Measurements from ENCODE around the gene ADTRP.
A peak's percentile ranks its signal among the peaks of the same experiment; 100 is the strongest.

ADTRP gene, protein sequence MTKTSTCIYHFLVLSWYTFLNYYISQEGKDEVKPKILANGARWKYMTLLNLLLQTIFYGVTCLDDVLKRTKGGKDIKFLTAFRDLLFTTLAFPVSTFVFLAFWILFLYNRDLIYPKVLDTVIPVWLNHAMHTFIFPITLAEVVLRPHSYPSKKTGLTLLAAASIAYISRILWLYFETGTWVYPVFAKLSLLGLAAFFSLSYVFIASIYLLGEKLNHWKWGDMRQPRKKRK

DNA sequence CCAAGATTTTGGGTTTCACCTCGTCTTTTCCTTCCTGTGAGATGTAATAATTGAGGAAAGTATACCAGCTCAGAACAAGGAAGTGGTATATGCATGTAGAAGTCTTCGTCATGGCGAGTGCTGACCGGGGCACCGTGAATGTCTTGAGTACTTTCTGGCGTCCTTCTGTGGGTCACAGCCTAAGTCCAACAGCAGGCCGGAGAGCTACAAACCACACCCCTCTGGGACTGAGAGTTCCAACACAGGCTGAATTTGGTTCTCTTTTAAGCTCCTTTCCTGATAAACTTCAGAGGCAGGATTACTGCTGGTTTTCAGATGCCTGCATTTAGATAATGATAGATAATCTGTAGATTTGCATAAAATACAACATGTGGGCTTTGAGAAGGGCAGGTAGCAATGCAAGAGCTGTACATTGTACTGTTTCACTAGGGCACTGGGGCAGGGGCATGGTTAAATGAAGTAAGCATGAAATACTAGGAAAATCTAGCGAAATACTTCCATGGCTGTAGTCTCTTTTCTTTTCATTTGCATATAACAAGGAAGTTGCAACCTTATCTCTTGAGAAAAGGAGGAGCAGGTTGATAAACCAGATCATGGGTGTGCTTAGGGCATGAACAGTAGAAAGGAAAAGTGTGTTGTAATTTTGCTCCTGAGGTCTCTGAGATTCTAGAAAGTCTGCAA is at the start of gene ADTRP:
Gene ADTRP (minus strand): TSS at position 156 of the 681 bp plus-strand sequence. CDS start 44 bp downstream, at position 112.
- DNase-seq, result no peak

DNA sequence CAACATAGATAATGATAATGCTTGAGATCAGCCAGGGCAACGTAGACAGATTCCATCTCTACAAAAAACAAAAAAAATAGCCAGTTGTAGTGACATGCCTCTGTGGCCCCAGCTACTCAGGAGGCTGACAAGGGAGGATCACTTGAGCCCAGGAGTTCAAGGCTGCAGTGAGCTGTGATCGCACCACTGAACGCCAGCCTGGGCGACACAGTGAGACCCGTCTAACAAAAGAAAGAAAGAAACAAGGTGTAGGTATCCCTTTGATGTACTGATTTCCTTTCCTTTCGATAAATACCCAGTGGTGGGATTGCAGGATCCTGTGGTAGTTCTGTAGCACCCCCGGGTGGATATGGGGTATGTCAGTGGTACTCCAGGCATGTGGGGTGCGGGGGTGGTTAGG is 48.2 kb upstream of the ADTRP start:
- DNase-seq, result no peak

DNA sequence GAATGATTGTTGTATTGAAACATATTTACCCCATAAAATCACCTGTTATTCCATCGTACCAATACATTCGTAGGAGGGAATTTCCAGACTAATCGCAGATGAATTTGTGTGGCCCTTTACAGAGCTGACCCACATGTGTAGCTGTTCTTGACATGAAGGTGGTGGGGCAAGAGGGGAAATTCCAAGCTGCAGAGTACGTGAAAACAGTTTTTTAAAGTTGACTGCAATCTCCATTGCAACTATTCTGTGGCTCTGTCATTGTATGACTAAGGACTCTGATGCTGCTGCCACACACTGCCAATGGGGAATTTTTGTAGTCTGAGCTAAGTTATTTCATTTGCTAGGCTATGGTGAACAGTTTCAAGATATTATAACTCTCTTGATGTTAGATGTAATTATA is 46.4 kb upstream of the ADTRP start:
- no peak for DNase-seq

DNA sequence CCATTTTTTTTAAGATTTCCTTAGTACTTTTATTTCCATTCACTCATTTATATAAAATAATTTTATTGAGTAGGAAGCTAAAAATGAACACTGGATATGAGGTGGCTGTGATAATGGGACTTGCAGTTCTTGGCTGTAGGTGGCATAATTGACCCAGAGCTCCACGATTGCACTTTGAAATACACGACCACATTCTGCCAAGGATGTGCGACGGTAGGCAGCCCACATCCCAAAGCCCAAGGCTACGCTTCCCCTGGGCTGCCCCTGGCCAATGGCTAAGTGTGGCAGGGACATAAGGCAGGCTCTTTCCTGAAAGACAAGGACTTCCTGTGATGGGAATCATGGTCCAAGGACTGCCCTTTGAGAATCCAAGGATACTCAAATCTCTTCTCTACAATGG is 43.7 kb upstream of the ADTRP start:
- DNase-seq, result no peak

DNA sequence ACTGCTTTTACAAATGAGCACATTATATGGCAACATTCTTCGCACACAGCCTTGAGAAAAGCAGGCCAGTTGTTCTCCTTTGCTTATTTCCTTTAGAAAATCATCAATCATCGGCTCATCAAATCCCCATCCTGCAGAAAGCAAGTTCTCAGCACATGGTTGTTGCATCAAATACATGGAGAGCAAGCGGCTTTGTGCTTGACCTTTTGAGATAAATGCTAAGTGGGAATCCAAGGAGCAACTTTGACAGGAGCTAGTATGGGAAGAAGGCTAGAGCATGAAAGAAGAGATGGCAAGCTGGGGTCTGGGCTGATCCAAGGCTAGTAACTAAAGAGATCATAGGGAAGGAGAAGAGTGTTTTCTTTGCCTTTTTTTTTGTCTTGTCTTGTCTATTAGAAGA is 43.2 kb upstream of the ADTRP start:
- no peak for DNase-seq

DNA sequence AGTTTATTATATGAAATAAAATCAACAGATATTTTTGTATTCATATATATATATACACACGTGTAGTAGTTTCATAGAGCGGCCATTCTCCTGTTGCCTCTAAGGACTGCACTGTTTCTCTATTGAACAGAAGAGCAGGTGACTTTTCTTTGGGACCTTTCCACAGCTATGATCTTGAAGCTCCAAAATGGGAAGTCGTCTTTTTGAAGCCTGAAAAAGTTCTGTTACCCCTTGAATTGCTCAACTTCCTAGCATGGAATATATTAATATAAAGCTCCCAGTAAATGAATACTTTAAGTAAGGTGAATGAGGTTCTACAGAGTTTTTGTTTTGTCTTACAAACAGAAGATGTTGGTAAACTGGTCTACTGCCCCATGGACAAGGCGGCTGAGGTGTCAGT is 42.2 kb upstream of the ADTRP start:
- no peak for DNase-seq

DNA sequence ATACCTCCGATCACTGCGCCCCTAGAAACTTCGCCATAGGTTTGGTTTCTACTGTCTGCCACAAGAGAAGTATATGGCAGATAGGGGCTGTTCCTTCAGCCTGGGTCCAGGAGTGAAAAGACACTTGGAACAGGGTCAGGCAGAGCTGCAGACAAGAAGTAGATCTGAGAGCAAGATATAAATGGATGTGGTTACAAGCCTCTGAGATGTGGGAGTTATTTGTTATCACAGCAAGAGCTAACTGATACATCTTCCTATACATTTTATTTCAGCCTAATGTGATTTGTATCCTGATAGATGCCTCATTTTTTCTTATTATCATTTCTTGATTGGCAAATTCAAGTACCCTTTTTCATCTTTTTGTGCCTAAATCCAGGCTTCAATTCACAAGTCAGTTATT is 40.9 kb upstream of the ADTRP start:
- DNase-seq, result no peak

DNA sequence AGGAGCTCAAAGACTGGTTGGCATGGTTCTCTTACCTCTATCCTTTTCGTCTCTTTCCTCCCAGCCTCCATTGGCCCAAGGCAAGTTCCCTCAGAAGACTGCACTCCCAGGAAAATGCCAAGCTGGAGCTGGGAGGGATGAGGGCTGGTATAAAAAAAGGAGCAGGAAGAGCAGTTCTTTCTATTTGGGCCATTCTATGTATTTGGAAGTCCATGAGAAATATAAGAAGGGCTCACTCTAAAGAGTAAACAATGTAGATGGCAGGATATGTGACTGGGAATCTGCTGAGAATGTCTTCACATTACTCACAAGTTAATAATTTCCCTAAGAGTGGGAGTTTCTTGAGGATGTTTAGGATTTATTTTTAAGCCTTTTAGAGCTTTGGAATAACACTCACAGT is 36.6 kb upstream of the ADTRP start:
- no peak for DNase-seq

DNA sequence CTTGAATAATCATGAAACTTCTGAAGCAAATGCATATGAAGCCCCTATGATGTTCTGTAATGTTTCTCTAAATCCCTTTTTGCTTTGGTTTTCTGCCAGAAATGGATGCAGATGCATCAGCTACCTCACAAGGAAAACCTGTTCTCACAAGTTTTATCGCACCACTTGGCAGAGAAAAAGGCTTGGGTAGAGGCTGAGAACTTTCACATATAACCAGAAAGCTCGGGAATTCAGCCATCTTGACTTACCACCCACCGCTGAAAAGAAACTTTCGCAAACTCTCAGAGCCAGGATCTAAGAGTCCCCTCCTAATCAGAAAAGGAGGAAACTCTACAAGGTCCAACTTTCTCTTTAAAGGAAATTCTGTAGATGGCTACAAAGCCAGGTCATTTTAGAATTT is 36.2 kb upstream of the ADTRP start:
- DNase-seq, result no peak

DNA sequence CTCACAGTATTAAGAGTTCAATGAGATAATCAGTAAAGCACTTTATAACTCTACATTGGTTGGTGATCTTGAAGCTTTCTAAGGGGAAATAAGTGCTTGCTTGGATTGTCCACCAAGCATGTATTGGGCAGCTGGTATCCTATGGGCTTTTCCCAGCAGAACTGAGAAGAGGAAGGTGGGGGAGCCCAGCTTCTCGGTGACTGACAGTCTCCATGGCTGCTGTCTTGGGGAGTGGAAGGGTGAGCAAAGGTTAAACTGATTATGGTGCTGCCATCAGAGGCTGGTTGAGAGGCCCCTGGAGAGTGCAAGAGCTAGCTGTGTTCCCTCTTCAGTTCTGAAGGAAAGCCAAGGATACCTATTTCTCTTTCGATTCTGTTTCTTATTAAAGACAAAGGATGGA is 35.5 kb upstream of the ADTRP start:
- no peak for DNase-seq

DNA sequence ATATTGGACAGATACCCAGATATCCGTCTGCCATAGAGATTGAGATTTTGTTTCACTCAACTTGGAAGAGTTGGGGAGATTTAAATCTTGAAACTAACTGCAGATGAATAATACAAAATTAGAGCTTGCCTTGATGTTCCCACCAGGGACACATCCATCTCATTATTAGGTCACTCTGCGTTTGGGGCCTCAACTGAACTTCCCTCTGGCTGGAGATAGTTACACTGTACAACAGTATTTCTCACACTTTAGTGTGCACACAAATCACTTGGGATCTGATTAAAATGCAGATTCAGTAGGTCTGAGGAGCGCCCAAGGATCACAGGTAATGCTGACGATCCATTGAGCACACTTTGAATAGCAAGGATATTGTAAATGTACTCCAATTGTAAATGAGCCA is 35.0 kb upstream of the ADTRP start:
- no peak for DNase-seq

DNA sequence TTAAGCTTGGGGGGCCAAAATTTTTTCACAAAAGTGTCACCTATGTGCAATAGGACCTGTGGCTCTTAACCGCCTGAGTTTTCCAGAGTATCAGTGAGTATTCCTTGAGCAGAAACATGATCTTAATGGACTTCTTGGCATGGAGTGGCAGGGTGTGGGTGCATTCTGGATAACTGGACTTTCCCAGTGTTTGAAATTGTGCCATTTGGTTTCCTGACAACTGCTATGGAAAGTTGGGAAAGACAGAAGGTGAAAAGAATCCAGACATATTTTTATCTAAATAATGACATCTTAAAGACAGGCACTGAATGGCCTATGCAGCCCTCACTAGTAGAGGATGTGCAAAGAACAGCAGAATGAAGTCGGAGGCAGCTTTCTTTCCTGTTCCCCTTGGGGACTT is 34.3 kb upstream of the ADTRP start:
- no peak for DNase-seq

DNA sequence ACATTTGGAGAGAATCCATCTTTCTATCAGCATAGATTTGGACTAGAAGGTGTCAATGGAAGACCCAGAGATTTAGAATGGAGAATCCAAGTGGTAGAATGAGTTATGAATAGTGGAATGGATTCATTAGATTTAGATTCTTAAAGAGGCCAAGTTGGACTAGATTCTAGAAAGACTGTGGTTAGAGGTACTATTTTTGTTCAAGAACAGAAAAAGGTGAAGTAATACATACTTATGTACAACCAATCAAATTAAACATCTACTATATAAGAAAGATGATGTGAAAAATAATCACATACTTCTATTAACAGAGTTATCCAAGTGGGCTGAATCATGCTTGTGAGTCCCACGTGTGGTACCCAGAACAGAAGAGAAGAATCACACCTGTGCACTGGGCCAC is 33.8 kb upstream of the ADTRP start:
- no peak for DNase-seq

DNA sequence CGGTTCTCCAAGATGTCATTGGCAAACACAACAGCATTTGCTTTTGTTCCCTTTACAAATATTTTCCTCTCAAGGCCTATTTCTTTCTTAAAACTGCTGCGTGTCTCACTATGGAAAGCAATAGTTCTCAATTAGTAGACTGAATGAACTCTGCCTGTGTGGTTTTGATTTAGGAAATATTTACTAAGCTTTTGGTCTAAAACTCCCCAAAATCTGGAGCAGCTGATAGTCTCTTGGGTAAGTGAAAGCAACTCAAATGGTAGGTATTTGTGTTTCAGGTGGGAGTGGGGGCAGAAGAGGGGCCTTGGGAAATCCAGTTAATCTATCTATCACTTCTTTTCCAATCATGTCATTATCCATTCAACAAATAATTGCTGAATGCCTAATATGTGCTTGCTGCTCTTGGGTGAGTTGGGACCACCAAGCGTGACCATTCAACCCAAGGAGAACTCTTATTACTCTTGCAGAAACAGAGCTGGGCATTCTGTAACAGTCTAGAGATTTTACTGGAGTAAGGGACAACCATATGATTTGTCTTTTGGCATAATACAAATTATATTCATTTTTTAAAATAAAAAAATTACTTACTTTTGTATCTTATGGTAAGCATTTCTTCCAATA is 33.2 kb upstream of the ADTRP start:
- no peak for DNase-seq

DNA sequence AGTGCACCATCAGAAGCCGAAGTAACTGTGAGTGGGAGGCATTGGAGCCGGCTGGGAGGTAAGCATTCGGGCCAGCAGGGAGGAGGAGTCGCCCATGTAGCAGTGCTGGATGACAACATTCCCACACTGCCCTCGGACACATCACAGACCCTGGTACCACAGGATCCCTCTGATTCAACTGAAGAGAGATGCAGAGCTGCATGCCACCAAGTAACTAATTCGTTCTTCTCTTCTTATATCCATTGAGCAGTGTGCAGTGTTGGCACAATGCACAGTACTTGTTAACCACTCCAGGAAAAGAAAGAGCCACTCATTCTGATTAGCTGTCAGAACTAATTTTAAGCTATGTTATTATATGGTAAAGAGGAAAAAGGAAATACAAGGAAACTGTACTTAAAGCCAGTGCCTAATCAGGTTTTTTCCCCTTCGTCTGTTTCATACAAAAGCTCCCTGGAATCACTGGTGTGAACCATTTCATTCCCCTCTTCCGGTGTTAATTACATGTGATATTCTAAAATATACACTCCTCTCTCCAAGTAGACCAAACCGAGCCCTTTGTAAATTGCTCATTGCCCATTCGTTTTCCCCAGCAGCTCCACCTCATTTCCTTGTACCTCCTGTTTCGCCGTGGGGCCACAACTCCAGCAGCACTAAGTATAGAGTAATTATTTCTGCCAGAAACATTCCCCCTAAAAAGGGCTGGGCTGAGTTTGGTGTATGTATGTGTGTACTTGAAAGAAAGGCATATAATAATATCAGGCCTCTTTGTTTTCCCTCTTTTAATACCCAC is 32.4 kb upstream of the ADTRP start:
- DNase-seq, result no peak

DNA sequence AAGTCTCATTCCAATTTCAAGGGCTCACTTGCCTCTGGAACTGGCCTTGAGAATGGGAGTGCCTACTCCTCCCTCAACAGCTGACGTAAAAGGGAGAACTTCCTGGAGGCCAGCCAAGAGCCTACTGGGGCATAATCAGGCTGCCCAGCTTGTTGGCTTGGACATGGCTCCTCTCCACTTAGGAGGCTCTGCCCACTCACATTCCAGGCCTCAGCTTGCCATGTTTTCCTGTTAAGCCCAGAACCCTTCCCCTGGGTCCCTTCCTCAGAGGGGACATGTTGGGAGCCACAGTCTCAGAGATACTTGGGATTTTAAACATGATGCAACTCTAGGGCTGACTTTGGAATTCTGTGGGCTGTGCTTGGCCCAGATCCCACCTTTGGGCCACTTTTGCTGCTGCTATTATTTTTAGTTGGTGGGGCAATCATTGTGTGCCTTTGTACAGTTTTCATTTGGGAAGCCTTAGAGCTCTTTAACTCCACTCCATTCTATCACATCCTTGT is 31.5 kb upstream of the ADTRP start:
- DNase-seq, result peak; percentile 1

DNA sequence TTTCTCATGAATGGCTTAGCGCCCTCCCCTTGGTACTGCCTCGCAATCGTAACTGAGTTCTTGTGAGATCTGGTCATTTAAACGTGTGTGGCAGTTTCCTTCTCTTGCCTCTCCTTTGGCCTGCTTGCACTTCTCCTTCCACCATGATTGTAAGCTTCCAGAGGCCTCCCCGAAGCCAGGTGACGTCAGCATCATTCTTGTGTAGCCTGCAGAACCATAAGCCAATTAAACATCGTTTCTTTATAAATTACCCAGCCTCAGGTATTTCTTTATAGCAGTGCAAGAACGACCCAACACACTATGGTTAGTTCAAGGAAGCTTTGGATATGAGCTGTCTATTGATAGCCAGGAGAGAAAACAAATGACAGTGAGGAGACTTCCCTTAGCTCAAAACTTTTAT is 29.5 kb upstream of the ADTRP start:
- no peak for DNase-seq

DNA sequence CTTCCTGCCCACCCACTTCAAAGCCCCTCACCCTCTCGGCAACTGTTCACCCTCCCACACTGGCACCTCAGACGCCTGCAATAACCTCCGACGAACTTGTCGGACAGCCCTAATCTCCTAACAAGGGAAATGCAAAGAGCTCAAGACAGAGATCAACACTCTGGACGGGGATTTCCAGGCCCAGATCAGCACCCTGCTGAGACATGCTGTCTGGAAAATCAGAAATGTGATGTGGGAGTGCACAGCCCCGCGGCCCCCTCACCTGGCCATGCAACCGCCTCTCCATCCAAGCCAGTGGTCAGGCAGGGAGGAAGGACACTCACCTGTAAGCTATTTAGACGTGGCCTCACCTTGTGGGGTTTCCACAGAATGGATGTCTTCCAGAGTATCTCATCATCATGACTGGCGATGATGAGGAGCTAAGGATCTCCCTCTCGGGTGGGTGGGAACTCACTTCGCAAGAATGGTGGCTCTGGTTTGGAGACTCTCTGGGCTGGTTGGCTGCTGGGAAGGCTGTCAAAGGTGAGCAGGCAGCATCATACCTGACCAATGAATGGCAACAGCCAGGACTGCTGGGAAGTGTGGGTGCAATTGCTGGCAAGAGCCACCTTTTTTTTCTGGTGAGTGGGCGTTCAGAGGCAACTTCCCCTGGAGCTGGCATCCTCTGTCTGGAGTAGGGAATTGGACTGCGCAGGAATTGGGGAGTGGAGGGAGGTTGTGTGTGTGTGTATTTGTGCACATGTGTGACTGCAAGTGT is 28.1 kb upstream of the ADTRP start:
- no peak for DNase-seq

DNA sequence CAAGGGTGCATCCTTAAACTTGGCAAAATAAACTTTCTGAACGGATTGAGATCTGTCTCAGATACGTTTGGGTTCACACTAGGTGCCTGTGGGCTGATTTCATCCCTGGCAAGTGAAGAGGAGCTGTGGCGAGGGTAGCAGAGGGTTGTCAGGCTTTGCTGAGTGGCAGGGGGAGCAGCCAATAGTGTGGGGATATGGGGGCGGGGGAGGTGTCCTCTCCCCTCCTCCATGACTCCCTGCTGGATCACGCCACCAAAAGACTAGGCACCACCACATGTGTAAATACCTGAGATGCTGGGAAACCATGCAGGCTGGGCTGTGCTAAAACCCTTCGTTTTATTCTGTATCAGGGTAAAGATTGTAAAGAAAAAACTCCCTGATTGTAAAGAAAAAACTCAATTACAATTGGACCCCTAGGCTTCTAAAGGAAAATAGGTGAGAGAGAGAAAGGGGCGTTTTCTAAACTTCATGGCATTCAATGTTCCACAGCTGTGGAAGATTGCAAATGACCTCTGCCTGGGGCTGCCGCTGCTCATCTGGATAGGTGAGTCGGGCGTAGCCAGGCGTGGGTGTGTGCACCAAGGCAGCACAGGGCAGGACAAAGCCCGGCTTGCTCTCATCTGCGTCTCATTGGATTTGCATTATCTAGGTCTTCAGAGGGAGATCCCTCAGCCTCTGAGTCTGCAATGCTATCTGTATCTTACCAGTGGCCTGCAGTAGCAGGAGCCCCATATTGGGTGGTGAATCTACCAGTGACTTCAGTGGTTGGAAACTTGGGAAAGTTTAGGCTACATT is 26.9 kb upstream of the ADTRP start:
- DNase-seq, result no peak

DNA sequence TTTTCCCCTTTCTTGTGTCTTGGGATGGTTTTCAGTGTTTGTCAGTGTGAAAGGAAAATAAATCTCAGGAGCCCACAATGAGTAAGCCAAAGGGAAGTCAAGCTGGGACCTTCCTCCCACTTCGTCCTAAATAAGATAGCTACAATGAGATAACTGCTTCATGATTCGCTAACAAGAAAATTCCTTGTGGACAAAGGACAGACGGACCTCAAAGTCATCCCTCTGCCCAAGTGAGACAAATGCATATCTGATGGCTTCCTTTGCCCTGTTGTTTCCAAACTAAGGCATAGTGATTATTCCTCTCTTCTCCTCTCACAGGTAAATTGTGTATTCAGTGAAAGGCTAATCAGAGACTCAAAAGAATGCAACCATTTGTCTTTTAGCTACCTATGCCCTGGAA is 26.1 kb upstream of the ADTRP start:
- DNase-seq, result no peak

DNA sequence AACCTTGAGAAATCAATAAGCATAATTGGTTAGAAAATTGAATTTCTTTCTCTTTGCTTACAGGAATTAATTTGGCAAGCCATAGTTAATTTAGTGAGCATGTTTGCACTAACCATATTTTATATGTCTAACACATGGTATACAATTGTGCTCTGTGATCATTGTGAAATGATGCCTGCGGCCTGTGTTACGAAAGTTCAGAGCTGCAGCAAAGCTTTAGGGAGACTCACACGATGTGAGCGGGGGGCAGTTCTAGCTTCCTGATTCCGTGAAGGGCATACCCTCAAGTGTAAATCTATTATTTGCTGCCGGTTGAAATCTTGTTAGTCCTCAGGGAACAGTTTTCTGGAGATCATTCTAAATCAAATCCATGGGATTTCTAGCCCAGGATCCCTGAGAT is 25.5 kb upstream of the ADTRP start:
- DNase-seq, result no peak

DNA sequence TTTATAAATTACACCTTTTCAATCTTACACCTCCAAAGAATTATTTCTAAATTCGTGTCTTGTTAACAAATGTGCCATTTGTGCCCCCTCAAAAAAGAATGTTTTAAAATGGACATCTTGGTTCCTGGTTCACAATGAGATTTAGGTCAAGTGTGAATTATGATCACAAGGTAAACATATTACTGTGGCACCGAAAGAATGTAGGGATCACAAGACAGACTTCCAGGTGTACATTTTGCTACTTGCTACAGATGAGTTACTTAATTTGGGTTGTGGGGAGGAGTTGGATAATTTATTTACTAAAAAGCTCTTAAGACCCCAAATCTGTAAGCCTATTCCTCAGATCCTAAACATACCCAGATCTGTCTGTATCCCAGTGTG is 25.0 kb upstream of the ADTRP start:
- DNase-seq, result no peak

Data from NCI-H1092 treated with DMSO at 0.1 percent for 48 hours (cell line).